Measurements from ENCODE around the gene ZBTB5. TPM values are rescaled to one million over a fixed set of nuclear protein-coding genes. Genes with fewer than 3 reads are reported as not detected.

Gene ZBTB5
- total RNA-seq, 1 experiment from 2014 or later: 16.7 TPM

- TF ChIP-seq, protein P1, sequence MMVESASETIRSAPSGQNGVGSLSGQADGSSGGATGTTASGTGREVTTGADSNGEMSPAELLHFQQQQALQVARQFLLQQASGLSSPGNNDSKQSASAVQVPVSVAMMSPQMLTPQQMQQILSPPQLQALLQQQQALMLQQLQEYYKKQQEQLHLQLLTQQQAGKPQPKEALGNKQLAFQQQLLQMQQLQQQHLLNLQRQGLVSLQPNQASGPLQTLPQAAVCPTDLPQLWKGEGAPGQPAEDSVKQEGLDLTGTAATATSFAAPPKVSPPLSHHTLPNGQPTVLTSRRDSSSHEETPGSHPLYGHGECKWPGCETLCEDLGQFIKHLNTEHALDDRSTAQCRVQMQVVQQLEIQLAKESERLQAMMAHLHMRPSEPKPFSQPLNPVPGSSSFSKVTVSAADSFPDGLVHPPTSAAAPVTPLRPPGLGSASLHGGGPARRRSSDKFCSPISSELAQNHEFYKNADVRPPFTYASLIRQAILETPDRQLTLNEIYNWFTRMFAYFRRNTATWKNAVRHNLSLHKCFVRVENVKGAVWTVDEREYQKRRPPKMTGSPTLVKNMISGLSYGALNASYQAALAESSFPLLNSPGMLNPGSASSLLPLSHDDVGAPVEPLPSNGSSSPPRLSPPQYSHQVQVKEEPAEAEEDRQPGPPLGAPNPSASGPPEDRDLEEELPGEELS (CRISPR knock-in tag; IDR thresholded peaks at IDR 0.05): no peak
- TF ChIP-seq, protein P2, sequence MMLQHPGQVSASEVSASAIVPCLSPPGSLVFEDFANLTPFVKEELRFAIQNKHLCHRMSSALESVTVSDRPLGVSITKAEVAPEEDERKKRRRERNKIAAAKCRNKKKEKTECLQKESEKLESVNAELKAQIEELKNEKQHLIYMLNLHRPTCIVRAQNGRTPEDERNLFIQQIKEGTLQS (CRISPR knock-in tag; conservative IDR thresholded peaks at IDR 0.05): no peak
- TF ChIP-seq STAT6 (CRISPR knock-in tag; conservative IDR thresholded peaks at IDR 0.05; ENCODE audit: low read depth): no peak
- TF ChIP-seq PRRX2 (CRISPR knock-in tag; IDR thresholded peaks at IDR 0.05): no peak
- no peak for TF ChIP-seq GABPB1 (CRISPR knock-in tag; IDR thresholded peaks at IDR 0.05)
- TF ChIP-seq SOX15 (CRISPR knock-in tag; IDR thresholded peaks at IDR 0.05): no peak
- TF ChIP-seq ATF1 (CRISPR knock-in tag; IDR thresholded peaks at IDR 0.05): no peak
- TF ChIP-seq, protein P3, sequence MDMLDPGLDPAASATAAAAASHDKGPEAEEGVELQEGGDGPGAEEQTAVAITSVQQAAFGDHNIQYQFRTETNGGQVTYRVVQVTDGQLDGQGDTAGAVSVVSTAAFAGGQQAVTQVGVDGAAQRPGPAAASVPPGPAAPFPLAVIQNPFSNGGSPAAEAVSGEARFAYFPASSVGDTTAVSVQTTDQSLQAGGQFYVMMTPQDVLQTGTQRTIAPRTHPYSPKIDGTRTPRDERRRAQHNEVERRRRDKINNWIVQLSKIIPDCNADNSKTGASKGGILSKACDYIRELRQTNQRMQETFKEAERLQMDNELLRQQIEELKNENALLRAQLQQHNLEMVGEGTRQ (CRISPR knock-in tag; IDR thresholded peaks at IDR 0.05): no peak
- no peak for TF ChIP-seq ZNF121 (CRISPR knock-in tag; IDR thresholded peaks at IDR 0.05)
- TF ChIP-seq HMGXB4 (CRISPR knock-in tag; IDR thresholded peaks at IDR 0.05): no peak
Observed at GRCh38 chr9:37424204-37424685, 41.0 kb downstream of the ZBTB5 start (continued).

DNA sequence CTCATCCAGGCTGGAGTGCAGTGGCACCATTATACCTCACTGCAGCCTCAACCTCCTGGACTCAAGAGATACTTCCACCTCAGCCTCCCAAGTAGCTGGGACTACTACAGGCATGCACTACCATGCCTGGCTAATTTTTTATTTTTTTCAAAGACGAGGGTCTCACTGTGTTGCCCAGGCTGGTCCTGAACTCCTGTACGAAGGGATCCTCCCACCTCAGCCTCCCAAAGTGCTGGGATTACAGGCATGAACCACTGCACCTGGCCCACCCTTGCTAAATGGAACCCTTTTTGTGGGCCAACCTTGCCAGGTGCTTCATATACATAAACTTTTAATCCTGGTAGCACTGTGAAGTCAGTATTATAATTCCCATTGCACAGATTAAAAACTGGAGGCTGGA is 41.7 kb downstream of the ZBTB5 start:
- H3K9me3 Mint-ChIP-seq: no peaks in the 10 kb centered on the region
- H3K4me1 Mint-ChIP-seq: peaks cover 15% of the 10 kb centered on the region
- H3K36me3 Mint-ChIP-seq: peaks cover 25% of the 10 kb centered on the region
- ChIA-PET POLR2A (interaction anchor here (1.4 kb wide), 1 partner anchor 9 kb away, joined by 3 read pairs; no protein-coding TSS in a partner anchor), CTCF (interaction anchor here (1.0 to 3.4 kb wide), 3 partner anchors 9 to 568 kb away, joined by 4 to 18 read pairs (median 15); no protein-coding TSS in a partner anchor)
- DNase-seq (ENCODE audit: low spot score): no peak
- no peak overlapping the region; the same call in 1 of the 2 replicates for H3K27ac Mint-ChIP-seq
- no peak for TF ChIP-seq KAT7 (CRISPR knock-in tag; IDR thresholded peaks at IDR 0.05; ENCODE audit: borderline replicate concordance)
- peak; percentile 91 for TF ChIP-seq ZNF121 (CRISPR knock-in tag; IDR thresholded peaks at IDR 0.05)
- H3K4me3 Mint-ChIP-seq: peak overlapping the region; percentile 93
- no peak for ATAC-seq
- no peaks in the 10 kb centered on the region for H3K27me3 Mint-ChIP-seq (ENCODE audit: low read depth)

GRCh38 chr9:37422289-37423104 is 42.8 kb downstream of the ZBTB5 start, which contains the start of gene GRHPR:
GRHPR (plus strand) TSS chr9:37422696; CDS start chr9:37422751, 55 bp downstream.
- peak within 1 kb of the TSS; percentile 94 for H3K27ac Mint-ChIP-seq
- DNase-seq (ENCODE audit: low spot score): peak; percentile 78
- ATAC-seq: peak; percentile 85
- peak within 1 kb of the TSS; percentile 93 for H3K4me3 Mint-ChIP-seq
- no peaks in the 10 kb centered on the region for H3K27me3 Mint-ChIP-seq (ENCODE audit: low read depth)
- peaks cover 17% of the 10 kb centered on the region for H3K36me3 Mint-ChIP-seq
- H3K4me1 Mint-ChIP-seq: peaks cover 15% of the 10 kb centered on the region
- ChIA-PET CTCF (interaction anchor here (0.6 to 3.4 kb wide), 3 partner anchors 8 to 59 kb away, joined by 3 to 18 read pairs (median 9); no protein-coding TSS in a partner anchor), POLR2A (interaction anchor here (1.1 kb wide), 1 partner anchor 11 kb away, joined by 3 read pairs; no protein-coding TSS in a partner anchor)
- no peaks in the 10 kb centered on the region for H3K9me3 Mint-ChIP-seq
- TF ChIP-seq E2F5 (CRISPR knock-in tag; IDR thresholded peaks at IDR 0.05) (peak; percentile 71; the same call in 1 of the 2 replicates), NR2C2 (CRISPR knock-in tag; IDR thresholded peaks at IDR 0.05) (no peak), IRF2 (CRISPR knock-in tag; IDR thresholded peaks at IDR 0.05; ENCODE audit: borderline replicate concordance, low read depth) (no peak), MXD4 (CRISPR knock-in tag; IDR thresholded peaks at IDR 0.05; ENCODE audit: borderline replicate concordance) (no peak)
- TF ChIP-seq, protein P4, sequence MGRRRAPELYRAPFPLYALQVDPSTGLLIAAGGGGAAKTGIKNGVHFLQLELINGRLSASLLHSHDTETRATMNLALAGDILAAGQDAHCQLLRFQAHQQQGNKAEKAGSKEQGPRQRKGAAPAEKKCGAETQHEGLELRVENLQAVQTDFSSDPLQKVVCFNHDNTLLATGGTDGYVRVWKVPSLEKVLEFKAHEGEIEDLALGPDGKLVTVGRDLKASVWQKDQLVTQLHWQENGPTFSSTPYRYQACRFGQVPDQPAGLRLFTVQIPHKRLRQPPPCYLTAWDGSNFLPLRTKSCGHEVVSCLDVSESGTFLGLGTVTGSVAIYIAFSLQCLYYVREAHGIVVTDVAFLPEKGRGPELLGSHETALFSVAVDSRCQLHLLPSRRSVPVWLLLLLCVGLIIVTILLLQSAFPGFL (CRISPR knock-in tag; IDR thresholded peaks at IDR 0.05; ENCODE audit: borderline replicate concordance): no peak; the same call in 1 of the 2 replicates
